Vagina (tissue), 2 donors: Measurements from ENCODE around the gene PMM1. TPM values are rescaled to one million over a fixed set of nuclear protein-coding genes. Genes with fewer than 3 reads are reported as not detected.
"Not testable (repeated sequence)": the region's sequence is repeated elsewhere in the genome, so short reads cannot be mapped to it uniquely, and the experiment has no call there.

ENCODE experiments used
- DNase-seq, 2 donors: peaks; one replicate each; pipeline ENCODE4 v3.0.0-alpha.2; 2017; ENCODE audit errors: extremely low spot score in 2 of 2
- H3K27ac ChIP-seq: fragments of 200-600 bp; sonication (generic); one replicate; pipeline ENCODE4 v1.5.1; 2019
- H3K27me3 ChIP-seq: fragments of 200-600 bp; sonication (generic); one replicate; pipeline ENCODE4 v1.5.1; 2019
- H3K36me3 ChIP-seq, 2 donors: fragments of 200-600 bp; sonication (generic); one replicate each; pipeline ENCODE4 v1.5.1; 2017 to 2019
- H3K4me1 ChIP-seq: fragments of 200-600 bp; sonication (generic); one replicate; pipeline ENCODE4 v1.5.1; 2019
- H3K4me3 ChIP-seq, 2 donors: fragments of 200-600 bp; sonication (generic); 1 replicate in 1 of 2; 2 replicates in 1 of 2; pipeline ENCODE4 v1.5.1; 2016 to 2019
- H3K9me3 ChIP-seq: fragments of 200-600 bp; sonication (generic); one replicate; pipeline ENCODE4 v1.5.1; 2019
- POLR2A ChIP-seq, 2 donors: fragments of 450-650 bp; IDR thresholded peaks; one replicate each; pipeline ENCODE4 v1.6.1; 2017; ENCODE audit warnings: antibody characterized with exemption in 2 of 2, mild to moderate bottlenecking in 2 of 2, moderate library complexity in 2 of 2
- POLR2AphosphoS5 ChIP-seq, 2 donors: sonication (generic); formaldehyde crosslinking; IDR thresholded peaks; one replicate each; pipeline ENCODE4 v1.9.0; 2017; ENCODE audit warnings: antibody characterized with exemption in 2 of 2, mild to moderate bottlenecking in 2 of 2, low read depth in 1 of 2; ENCODE audit not compliant: insufficient read depth in 1 of 2
- intact Hi-C: fragments of 100-400 bp; cut with DNase I; formaldehyde crosslinking; loops from one replicate; pipeline ENCODE4 v1.15.1; 2023
- total RNA-seq: library from RNA; depleted of rRNA; stranded (reverse); fragments of >200 nt; gene quantifications from one replicate; pipeline ENCODE4 v1.2.3, GENCODE V29; 2016
- TF ChIP-seq, protein P1 (sequence below), 3 experiments: fragments of 450-650 bp in 2 of 3; fragments of 200-600 bp in 1 of 3; sonication (generic) in 1 of 3; IDR thresholded peaks; one replicate each; pipeline ENCODE4 v1.5.1; 2017 to 2019; ENCODE audit warnings: antibody characterized with exemption in 3 of 3, mild to moderate bottlenecking in 2 of 3, moderate library complexity in 2 of 3

Gene PMM1
- total RNA-seq: 40.8 TPM

DNA sequence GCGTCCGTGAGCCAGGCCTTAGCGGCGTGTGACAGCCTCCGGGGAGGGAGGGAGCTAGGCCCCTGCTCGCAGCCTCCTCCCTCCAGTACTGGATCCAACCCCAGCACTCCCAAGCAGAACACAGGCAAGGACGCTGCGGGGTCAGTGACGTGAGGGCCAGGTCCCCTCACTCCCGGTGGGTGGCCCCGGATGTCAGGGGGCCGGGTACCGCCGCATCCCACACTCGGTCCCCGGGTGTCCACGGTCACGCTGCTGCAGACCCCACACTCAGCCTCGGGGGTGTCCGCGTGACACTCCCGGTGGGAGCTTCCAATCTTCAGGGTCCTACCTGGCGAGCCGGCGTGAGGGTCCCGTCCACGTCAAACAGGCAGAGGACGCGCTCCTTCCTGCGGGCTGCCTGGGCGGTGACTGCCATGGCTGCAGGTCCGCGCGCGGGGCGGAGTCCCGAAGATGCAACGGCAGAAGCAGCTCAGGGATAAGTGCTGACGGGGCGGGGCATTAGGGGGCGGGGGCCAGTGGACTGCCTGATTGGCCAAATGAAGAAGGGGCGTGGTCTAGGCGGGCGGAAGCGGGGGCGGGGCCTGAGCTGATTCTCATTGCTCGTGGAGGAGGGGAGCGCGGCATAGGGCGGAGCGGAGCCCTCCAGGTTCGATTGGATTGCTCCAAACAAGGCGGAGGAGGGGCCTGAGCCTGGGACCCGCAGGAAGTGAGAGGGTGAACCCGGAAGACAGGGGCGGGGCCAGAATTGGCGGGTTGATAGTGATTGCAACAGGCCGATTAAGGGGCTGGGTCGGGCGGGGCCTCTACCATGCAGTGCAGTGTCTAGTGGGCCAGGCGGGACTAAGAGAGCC, at the start of gene PMM1:
TSS of gene PMM1 (minus strand) at position 450 of the 851 bp plus-strand sequence. CDS start at position 415, 35 bp downstream.
- Histone ChIP-seq H3K36me3 (peaks cover 0 to 3% of the 10 kb centered on the region in 2 donors), H3K4me1 (peaks cover 19% of the 10 kb centered on the region), H3K27ac (peak within 1 kb of the TSS; percentile 77), H3K9me3 (no peaks in the 10 kb centered on the region), H3K4me3 (peak within 1 kb of the TSS; percentile 92 to 93), H3K27me3 (no peaks in the 10 kb centered on the region)
- intact Hi-C loops: loop anchor here (5.0 kb wide), 1 partner anchor 47 kb away; the partner anchor contains the start of gene POLR3H
- DNase-seq: peak; percentile 99 to 100
- TF ChIP-seq, protein P1, sequence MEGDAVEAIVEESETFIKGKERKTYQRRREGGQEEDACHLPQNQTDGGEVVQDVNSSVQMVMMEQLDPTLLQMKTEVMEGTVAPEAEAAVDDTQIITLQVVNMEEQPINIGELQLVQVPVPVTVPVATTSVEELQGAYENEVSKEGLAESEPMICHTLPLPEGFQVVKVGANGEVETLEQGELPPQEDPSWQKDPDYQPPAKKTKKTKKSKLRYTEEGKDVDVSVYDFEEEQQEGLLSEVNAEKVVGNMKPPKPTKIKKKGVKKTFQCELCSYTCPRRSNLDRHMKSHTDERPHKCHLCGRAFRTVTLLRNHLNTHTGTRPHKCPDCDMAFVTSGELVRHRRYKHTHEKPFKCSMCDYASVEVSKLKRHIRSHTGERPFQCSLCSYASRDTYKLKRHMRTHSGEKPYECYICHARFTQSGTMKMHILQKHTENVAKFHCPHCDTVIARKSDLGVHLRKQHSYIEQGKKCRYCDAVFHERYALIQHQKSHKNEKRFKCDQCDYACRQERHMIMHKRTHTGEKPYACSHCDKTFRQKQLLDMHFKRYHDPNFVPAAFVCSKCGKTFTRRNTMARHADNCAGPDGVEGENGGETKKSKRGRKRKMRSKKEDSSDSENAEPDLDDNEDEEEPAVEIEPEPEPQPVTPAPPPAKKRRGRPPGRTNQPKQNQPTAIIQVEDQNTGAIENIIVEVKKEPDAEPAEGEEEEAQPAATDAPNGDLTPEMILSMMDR (IDR thresholded peaks at IDR 0.05): no peak
- peak; percentile 87 to 99 for TF ChIP-seq POLR2AphosphoS5 (IDR thresholded peaks at IDR 0.05; ENCODE audit: insufficient read depth in 1 of 2, low read depth in 1 of 2)
- TF ChIP-seq POLR2A (IDR thresholded peaks at IDR 0.05): peak in 1 of 2 donors; percentile 84

DNA sequence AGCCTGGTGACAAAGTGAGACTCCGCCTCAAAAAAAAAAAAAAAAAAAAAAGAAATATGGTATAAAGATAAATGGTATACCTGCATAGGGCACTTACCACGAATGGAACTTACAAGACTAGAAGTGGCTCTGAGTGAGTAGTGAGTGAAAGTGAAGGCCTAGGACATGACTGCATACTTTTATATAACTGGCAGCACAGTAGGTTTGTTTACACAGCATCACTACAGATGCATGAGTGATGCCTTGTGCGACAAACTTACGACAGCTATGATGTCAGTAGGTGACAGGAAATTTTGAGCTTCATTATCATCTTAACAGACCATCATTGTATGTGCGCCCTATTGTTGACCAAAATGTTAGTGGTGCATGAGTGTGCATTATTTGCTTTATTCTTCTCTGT, 49.1 kb upstream of the PMM1 start:
- Histone ChIP-seq H3K27me3 (no peaks in the 10 kb centered on the region), H3K27ac (no peak overlapping the region), H3K4me3 (no peak overlapping the region), H3K9me3 (no peaks in the 10 kb centered on the region), H3K4me1 (peaks cover 5% of the 10 kb centered on the region), H3K36me3 (peaks cover 8 to 77% of the 10 kb centered on the region in 2 donors)
- TF ChIP-seq, protein P1 (IDR thresholded peaks at IDR 0.05): no peak
- no peak for TF ChIP-seq POLR2AphosphoS5 (IDR thresholded peaks at IDR 0.05; ENCODE audit: insufficient read depth in 1 of 2, low read depth in 1 of 2)
- TF ChIP-seq POLR2A (IDR thresholded peaks at IDR 0.05): no peak
- intact Hi-C loops: no loop called here
- DNase-seq: no peak

DNA sequence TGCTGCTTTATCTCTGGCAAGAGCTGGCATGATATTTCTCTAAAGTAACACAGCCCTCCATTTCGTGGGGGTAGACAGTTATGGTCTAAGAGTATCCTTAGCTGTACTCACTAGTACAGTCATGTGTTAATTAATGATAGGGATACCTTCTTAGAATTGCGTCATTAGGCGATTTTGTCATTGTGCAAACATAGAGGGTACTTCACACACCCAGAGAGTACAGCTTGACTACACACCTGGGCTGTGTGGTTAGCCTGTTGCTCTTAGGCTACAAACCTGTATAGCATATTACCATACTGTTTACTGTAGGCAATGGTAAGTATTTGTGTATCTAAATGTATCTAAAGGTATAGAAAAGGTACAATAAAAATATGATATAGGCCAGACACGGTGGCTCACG, 48.5 kb upstream of the PMM1 start:
- intact Hi-C loops: no loop called here
- Histone ChIP-seq H3K4me3 (no peak overlapping the region), H3K4me1 (peaks cover 5% of the 10 kb centered on the region), H3K9me3 (no peaks in the 10 kb centered on the region), H3K36me3 (peaks cover 8 to 77% of the 10 kb centered on the region in 2 donors), H3K27me3 (no peaks in the 10 kb centered on the region), H3K27ac (no peak overlapping the region)
- no peak for DNase-seq
- no peak for TF ChIP-seq POLR2A (IDR thresholded peaks at IDR 0.05)
- no peak for TF ChIP-seq POLR2AphosphoS5 (IDR thresholded peaks at IDR 0.05; ENCODE audit: insufficient read depth in 1 of 2, low read depth in 1 of 2)
- TF ChIP-seq, protein P1 (IDR thresholded peaks at IDR 0.05): no peak

DNA sequence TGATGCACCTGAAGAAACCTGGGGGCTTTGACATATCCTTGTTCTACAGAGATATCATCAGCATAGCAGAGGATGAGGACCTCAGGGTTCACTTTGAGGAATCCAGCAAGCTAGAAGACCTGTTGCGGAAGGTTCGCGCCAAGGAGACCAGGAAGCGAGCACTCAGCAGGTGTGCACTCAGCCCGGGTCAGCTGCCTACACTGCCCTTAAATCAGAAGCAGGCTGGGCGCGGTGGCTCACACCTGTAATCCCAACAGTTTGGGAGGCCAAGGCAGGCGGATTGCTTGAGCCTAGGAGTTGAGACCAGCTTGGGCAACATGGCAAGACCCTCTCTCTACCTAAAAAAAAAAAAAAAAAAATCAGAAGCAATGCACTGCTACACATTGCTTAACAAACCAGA, 48.0 kb upstream of the PMM1 start:
- H3K36me3 ChIP-seq: peaks cover 8 to 72% of the 10 kb centered on the region in 2 donors
- H3K9me3 ChIP-seq, H3K27me3 ChIP-seq, H3K27ac ChIP-seq, H3K4me1 ChIP-seq, H3K4me3 ChIP-seq, DNase-seq, intact Hi-C loops: not testable (repeated sequence)

DNA sequence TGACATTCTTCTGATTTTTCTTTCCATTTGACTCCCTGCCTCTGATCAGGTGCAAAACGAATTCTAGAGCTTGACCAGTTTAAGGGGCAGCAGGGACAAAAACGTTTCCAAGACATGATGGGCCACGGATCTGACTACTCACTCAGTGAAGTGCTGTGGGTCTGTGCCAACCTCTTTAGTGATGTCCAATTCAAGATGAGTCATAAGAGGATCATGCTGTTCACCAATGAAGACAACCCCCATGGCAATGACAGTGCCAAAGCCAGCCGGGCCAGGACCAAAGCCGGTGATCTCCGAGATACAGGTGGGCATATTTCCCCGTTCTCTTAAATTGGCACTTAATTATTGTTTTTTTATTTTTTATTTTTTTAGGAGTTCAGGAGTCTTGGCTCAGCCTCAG, 46.8 kb upstream of the PMM1 start:
- Histone ChIP-seq H3K27ac (no peak overlapping the region), H3K4me3 (no peak overlapping the region), H3K9me3 (no peaks in the 10 kb centered on the region), H3K36me3 (peaks cover 8 to 61% of the 10 kb centered on the region in 2 donors), H3K27me3 (no peaks in the 10 kb centered on the region), H3K4me1 (peaks cover 5% of the 10 kb centered on the region)
- intact Hi-C loops: no loop called here
- TF ChIP-seq, protein P1 (IDR thresholded peaks at IDR 0.05): no peak
- TF ChIP-seq POLR2A (IDR thresholded peaks at IDR 0.05) (no peak), POLR2AphosphoS5 (IDR thresholded peaks at IDR 0.05; ENCODE audit: insufficient read depth in 1 of 2, low read depth in 1 of 2) (no peak)
- DNase-seq: no peak

DNA sequence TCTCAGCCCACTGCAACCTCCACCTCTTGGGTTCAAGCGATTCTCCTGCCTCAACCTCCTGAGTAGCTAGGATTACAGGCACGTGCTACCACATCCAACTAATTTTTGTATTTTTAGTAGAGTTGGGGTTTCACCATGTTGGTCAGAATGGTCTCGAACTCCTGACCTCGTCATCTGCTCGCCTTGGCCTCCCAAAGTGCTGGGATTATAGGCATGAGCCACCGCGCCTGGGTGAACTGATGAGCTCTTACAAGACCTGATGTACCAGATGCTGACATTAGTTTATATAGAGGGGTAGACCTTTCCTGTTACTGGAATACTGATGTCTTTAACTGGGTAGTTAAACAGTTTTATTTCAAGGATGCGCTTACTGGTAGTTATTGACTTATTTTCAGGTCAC, 45.0 kb upstream of the PMM1 start:
- intact Hi-C loops, H3K4me1 ChIP-seq, H3K27me3 ChIP-seq, H3K9me3 ChIP-seq, DNase-seq, H3K4me3 ChIP-seq, H3K27ac ChIP-seq: not testable (repeated sequence)
- H3K36me3 ChIP-seq: peaks cover 8 to 58% of the 10 kb centered on the region in 2 donors

DNA sequence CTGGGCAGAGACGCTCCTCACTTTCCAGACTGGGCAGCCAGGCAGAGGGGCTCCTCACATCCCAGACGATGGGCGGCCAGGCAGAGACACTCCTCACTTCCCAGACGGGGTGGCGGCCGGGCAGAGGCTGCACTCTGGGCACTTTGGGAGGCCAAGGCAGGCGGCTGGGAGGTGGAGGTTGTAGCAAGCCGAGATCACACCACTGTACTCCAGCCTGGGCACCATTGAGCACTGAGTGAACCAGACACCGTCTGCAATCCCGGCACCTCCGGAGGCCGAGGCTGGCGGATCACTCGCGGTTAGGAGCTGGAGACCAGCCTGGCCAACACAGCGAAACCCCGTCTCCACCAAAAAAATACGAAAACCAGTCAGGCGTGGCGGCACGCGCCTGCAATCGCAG, 42.0 kb upstream of the PMM1 start:
- H3K36me3 ChIP-seq: peaks cover 0 to 56% of the 10 kb centered on the region in 2 donors
- DNase-seq, H3K9me3 ChIP-seq, intact Hi-C loops, H3K4me3 ChIP-seq, H3K4me1 ChIP-seq, H3K27me3 ChIP-seq, H3K27ac ChIP-seq: not testable (repeated sequence)

DNA sequence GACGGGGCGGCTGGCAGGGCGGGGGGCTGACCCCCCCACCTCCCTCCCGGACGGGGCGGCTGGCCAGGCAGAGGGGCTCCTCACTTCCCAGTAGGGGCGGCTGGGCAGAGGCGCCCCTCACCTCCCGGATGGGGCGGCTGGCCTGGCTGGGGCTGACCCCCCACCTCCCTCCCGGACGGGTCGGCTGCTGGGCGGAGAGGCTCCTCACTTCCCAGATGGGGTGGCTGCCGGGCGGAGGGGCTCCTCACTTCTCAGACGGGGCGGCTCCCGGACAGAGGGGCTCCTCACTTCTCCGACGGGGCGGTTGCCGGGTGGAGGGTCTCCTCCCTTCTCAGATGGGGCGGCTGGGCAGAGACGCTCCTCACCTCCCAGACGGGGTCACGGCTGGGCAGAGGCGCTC, 41.5 kb upstream of the PMM1 start:
- intact Hi-C loops, H3K4me3 ChIP-seq: not testable (repeated sequence)
- H3K36me3 ChIP-seq: peaks cover 0 to 60% of the 10 kb centered on the region in 2 donors

More for the DNA sequence above, 41.5 kb upstream of the PMM1 start:
- H3K4me1 ChIP-seq, H3K27ac ChIP-seq, H3K27me3 ChIP-seq, H3K9me3 ChIP-seq, DNase-seq: not testable (repeated sequence)
